Activated T-cell treated with anti-CD3 and anti-CD28 coated beads, Interleukin-2, amount 50 U/mL, for 48 hours (primary cell): ENCODE data around the gene TSHZ1.
A peak's percentile ranks its signal among the peaks of the same experiment; 100 is the strongest.

Experiments
- DNase-seq, 2 experiments: peaks; one replicate each; pipeline ENCODE4 v3.0.0-alpha.2; 2020

Gene TSHZ1, protein sequence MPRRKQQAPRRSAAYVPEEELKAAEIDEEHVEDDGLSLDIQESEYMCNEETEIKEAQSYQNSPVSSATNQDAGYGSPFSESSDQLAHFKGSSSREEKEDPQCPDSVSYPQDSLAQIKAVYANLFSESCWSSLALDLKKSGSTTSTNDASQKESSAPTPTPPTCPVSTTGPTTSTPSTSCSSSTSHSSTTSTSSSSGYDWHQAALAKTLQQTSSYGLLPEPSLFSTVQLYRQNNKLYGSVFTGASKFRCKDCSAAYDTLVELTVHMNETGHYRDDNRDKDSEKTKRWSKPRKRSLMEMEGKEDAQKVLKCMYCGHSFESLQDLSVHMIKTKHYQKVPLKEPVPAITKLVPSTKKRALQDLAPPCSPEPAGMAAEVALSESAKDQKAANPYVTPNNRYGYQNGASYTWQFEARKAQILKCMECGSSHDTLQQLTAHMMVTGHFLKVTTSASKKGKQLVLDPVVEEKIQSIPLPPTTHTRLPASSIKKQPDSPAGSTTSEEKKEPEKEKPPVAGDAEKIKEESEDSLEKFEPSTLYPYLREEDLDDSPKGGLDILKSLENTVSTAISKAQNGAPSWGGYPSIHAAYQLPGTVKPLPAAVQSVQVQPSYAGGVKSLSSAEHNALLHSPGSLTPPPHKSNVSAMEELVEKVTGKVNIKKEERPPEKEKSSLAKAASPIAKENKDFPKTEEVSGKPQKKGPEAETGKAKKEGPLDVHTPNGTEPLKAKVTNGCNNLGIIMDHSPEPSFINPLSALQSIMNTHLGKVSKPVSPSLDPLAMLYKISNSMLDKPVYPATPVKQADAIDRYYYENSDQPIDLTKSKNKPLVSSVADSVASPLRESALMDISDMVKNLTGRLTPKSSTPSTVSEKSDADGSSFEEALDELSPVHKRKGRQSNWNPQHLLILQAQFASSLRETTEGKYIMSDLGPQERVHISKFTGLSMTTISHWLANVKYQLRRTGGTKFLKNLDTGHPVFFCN (N-terminal part only)

DNA sequence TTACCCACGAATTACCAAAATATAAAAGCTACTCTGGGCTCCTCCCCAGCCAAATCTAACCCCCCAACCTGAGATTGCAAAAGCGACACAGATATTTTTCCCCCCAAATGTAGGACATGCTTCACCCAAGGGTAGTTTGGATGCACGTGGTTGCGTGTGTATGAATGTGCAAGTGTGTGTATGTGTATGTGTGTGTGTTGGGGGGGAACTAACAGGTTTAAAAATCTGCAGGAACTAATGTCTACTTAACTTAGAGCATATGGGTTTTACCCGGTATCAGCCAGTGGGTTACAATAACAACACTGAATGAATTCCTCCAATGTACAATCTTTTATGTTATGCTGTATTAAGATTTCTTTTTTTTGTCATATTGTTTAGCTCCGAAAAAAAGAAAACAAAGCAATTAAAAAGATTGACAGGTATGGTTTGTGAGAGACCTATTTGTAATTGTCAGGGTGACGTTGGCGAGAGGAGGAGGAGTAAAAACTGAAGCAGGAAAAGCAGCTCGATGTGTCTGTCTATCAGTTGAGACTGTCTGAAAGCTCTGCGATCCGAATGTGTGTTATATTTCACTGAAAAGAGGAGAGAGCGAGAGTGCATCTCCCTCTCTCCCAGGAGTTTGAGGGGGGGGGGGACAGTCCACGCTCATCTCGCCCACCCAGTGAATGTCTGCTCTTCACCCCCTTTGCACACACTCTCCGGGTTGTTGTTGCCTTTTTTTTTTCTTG, at the start of gene TSHZ1:
TSHZ1 (plus strand) TSS at position 524 of the 728 bp plus-strand sequence. CDS start 1,080 bp downstream, outside the sequence.
- DNase-seq, result peak; percentile 47 to 49

DNA sequence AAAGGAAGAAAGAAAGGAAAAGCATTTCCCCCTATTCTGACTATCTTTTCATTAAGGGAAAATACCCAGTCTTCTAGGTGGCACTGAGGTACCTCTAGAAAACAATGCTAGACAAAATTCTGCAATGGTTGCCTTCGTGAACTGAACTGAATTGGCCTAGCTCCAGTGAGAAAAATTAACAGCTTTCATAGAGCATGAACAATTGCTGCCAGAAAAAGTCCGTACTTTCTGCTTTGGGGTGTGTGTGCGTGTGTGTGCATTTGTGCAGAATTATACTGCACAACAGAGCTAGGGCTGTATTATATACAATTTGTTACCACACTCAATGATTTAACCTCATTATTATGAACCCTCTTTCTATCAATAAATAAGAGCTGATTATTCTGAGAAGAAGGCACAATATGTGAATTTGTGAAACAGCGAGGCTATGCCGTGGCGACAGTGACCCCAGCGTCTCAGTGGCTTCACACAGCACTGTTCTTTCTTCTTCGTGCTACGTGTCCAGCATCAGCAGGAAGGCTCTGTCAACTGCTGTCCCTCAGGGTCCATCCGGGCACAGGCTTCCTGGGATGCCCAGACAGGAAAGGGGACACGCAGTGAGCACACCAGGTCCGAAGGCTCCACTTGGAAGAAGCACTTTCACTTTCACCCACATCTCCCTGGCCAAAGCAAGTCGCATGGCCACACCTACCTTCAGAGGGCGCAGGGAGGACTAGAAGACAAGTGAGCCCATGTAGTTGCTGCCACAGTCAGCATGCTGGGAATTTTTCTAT, 49.2 kb upstream of the TSHZ1 start:
- peak in 1 of 2 experiments; percentile 23 for DNase-seq

DNA sequence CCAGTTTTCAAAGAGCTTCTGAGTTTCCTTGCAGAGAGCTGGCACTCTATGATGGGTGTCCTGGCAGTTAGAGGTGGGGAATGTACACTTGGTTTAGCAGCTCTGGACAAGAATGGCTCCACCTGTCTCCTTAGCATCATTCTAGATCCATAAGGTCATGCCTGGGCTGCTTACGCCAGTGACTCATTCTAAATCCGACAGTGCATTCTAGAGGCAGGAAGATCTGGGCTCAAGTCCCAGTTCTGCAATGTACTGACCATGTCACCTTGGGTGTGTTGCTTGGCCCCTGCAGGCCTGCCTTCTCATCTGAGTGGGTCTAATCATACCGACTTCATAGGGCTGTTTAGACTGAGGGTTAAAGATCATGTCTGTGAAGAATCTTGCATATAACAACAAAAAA, 48.1 kb upstream of the TSHZ1 start:
- DNase-seq, result no peak

DNA sequence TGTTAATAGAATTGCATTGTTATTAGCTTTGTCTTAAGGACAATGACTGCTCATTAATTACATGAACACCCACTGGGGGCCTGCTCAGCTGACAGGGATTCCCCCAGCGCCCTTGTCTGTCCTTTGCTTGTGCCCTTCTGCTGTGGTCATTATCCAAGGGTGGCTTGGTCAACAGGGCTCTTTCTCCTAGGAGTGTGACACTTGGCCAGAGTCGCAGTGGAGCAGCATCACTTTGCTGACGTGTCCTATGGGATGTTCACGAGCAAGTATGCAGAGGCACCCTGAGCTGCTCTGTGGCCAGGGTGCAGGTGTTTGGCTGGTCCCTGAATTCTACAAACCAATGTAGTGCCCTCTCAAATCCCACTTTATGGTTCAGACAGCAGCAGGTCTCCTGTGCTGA, 47.6 kb upstream of the TSHZ1 start:
- DNase-seq, result no peak

DNA sequence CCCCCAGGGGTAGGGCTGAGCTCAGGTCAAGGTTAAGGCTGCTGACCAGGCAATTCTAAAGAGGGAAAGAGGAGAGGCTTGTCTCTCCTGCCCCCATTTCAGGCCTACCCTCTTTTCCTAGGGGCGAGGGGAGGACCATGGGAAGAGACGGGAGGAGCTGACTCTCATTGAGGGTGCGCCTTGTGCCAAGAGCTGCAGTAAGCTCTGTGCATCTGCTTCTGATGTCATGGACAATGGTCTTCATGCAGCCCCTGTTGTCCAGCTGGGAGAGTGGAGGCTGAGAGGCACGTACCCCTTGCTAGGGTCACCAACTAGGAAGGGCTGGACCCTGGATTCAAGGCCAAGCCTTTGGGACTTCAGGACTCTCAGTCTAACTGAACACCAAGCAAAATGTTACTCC, 46.9 kb upstream of the TSHZ1 start:
- DNase-seq, result no peak

DNA sequence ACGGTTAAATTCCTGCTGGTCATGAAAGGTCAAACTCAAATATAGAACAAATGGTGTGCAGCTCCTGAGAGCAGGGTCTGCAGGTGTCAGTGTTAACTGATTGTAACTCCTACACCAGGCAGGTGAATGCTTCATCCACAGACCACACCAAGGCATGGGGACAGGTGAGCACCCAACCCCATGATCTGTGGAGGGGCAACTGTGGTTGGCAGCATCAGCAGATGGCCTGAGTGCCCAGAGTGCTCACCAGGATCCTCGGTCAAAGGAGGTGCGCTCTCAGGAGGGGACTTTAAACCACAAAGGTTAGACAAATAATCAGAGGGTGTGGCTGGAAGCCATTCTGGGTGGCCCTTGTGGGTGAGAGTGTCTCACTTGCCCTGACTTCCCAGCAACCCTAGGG, 46.1 kb upstream of the TSHZ1 start:
- no peak for DNase-seq

DNA sequence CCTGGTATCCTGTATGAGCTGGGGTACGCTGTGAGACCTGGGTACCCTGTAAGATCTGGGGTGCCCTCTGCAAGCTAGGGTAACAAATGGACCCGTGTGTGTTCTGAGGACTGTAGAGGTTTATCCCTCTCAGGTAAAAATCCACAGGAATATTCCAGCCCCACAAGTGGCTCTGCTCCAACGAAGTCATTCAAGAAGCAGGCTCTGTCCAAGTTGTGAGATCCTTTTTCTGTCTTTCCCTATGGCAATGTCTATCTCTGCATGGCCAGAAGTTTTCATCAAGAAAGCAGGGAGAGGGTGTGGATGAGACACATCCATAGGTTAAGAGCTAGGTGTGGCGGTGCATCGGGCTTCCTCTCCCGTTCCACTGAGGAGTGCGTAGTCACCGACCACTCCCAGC, 44.7 kb upstream of the TSHZ1 start:
- DNase-seq, result no peak

DNA sequence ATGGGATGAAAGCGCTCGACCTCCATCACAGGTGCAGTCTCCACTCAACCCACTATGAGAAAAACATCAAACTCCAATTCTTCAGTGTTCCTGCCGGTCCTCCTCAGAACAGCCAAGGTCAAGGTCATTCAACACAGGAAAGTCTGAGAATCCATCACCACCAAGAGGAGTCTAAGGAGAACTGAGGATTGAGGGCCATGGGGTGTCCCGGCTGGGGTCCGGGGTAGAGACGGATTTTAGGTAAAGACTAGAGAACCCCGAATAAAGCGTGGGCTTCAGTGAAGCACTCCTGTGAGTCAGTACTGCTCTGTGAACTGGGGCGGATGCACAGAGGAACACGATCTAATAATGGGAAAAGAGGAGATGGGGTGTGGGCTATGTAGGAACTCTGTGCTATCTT, 43.5 kb upstream of the TSHZ1 start:
- DNase-seq, result no peak

DNA sequence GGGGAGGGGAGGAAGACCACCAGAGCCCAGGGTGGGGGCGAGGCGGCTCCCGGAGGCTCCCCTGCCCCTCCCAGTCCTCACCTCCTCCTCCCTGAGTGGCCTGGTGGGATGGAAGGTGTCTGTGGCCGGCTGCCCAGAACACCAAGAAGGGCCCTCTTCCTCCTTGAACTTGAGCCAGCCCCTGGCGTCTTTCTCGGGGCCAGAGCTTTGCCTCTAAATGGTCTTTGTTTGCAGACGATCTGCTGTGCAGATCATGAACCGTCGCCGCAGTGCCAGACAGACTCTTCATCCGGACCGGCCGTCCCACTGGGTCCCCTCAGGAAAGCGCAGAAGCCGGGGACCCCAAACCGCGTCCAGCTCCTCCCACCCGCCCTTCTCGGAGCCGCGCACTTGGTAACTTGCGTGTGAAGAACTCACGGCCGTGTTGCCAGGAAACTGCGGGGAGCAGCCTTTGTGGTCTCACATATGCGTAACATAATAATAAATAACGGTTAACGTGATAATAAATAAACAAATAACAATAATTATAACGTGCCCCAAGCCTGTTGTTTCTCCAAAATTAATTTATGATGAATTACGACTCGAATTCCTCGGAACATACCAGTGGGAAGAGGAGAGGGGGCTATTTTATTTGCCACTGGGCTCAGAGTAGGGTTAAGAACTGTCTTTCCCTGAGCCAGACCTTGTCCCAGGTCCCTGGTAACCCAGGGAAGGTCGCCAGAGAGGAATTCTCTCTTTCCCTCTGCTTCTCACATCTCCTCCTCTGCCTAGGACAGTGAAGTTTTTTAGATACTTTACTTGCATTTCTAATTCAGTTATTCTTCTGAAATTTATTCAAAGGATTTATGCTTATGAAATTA, 42.6 kb upstream of the TSHZ1 start:
- no peak for DNase-seq

DNA sequence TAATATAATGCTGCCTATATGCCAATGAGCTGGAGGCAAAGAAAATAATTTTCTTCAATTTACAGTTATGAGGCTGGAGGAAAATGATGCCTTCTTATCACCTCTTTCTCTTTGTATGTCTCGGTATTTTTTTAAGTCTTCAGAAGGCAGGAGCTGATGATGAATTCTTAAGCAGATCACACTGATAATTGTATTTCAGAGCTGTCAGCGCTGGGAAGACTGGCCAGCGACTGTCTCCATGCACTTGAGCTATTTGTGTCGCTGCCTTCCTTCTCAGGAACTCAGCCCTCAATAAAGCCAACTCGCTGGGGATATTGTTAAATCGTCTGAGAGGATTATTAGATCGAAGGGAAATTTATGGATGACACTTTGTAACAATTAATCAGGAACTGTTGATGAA, 42.0 kb upstream of the TSHZ1 start:
- DNase-seq, result no peak

DNA sequence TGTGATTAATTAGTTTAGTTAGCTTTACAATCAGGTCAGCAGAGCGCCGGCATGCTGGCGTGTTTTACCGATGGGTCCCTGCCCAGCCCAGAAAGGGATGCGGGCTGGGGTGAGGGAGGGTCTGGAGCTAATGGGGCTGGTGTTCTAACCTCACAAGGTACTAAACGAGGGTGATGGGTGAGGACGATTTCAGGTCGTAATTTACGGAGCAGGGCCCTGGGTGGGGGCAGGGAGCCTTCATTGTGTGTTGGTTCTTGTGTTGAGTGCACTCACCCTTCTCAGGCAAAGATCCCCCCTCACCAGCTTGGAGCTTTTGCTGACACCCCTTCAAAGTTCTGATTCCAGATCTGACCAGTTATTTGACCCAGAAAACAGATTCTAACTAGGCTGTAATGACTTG, 41.2 kb upstream of the TSHZ1 start:
- DNase-seq, result no peak

DNA sequence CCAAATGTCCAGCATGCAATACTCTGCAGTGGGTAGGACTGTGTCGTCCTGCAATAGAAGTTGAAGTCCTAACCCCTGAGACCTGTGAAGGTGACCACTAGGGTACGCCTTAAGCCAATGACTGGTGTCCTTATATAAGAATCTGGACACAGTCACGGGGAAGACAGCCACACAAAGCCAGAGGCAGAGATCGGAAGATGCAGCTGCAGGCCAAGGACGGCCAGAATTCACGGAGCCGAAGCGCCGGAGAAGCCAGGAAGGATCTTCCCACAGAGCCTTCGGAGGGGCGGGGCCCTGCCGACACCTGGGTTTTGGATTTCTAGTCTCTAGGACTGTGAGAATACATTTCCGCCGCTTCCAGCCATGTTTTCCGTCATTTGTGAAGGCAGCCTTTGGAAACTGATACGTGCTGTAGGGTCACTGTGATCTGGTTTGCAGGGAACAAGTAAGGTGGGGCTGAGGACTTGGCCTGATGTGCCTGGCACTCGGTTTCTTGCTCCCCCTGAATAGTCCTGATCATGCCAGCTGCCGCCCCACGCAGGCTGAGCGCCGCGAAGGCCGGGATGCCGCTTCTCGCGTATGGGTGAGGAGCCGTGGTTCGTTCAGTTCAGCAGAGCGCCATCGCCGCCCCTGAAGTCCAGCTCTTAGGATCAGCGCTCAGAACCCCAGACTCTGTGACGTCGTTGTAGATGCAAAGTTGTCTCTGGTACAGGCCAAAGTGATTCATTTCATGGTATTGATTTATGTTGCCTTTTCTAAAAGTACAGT, 40.4 kb upstream of the TSHZ1 start:
- no peak for DNase-seq

DNA sequence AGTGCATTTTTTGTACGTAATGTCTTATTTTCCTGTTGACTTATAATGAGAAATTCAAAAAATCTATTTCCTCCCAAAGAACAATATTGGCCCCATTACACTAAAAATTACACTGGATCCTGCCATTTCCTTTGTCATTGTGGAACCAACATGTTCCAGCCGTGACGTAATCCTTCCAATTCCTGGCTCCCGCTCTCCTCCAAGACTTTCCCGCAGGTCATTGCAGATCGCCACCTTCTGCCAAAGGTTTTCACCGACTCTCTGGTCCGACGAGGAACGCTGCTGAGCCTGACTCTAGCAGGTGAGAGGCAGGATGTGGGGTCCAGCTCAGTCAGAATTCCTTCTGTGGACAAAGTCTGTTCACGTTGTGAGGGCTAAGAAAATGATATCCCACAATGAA, 39.7 kb upstream of the TSHZ1 start:
- no peak for DNase-seq

DNA sequence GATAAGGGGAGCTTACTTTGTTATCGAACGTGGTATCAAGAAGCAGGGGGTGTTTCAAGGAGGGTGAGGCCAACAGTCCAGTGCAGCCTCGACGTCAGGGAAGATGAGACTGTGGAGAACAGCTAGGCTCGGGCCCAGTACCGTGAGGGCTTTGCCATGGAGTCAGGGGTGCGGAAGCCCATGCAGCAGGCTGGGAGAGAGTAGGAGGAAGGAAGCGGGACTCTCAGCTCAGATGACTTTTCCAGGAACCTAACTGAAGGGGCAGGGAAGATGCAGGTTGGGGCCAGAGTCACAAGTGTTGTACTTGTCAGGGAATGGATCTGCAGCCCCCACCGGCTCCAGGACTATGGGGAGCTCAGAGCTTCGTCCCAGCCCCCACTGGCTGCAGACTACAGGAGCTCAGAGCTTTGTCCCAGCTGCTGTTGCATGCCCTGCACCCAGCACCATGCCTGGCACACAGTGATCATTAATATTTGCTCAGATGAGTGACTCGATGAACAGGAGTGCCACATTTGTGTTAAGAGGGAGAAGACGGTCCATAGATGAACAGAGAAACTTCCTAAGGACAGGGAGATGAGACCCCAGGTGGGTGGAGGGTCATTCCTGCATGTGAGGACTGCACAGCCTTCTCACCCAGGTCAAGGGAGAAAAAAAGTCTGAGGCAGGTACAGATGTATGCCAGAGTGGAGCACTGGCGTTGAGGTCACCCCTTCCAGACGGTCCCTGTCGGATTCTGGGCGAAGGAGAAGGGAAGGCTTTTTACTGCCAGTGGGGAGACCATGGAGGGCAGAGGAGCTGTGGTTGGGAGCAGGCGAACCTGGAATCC, 38.1 kb upstream of the TSHZ1 start:
- DNase-seq, result no peak

DNA sequence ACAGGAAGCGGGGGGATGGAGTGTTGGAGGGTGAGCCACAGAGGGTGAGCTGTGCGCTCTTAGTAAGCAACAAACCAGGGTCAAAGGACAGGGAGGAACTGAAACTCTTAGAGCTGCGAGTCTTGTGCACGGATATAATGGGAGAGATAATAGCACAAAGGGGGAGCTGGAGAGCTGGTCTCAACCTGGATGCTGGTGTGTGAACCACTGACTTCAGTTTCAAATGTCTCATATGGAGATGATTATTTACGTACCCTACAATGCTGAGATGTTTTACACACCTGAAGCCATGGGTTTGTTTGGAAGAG, 37.5 kb upstream of the TSHZ1 start:
- no peak for DNase-seq

DNA sequence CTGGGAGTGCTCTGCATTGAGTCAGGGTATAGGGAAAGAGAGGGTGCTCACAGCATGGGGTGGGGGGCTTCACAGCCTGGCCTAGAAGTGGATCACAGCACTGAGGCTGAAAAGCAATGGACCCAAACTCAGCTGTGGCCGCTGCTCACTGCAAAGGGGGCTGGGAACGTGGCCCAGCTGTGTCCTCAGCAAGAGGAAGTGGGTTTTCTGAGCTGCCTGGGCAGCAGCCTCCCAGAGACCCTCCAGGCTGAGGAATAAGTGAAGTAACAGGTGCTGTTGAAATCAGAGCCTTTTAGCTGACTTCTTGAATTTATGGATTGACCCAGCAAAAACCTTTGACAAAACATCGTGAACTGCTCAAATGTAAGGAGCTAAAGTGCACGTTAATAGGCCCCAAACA, 36.9 kb upstream of the TSHZ1 start:
- DNase-seq, result no peak

DNA sequence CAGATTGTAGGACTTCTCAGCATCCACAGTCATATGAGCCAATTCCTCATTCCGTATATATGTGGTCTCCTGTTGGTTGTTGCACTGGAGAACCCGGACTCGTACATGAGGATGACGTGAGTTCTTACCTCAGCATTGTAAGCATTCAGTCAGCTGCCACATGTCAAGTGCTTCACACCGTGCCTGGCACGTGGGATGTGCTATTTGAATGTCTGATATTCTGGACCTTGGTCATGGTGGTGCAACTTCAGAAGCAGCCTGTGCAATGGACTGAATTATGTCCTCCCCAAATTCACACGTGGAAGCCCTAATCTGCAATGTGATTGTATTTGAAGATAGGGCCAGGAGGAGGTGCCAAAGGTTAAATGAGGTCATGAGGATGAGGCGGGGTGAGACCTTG, 33.7 kb upstream of the TSHZ1 start:
- no peak for DNase-seq

DNA sequence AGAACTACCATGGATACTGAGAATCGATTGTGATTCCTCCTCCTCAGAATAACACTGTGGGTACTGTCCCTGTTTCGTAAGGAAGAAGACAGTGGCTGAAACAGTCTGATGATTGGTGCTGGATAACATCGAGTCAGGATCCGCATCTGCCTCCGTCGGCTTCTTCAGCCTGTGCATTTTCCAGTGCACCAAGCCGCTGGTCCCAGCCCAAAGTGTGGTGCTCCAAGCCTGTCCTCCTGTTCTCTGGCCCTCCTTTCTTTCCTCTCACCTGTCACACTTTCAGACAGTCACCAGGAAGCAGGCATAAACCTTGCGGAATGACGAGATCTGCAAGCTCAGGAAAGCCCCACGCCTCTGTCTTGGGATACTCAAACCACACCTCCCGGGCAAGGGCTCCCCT, 32.2 kb upstream of the TSHZ1 start:
- DNase-seq, result no peak

DNA sequence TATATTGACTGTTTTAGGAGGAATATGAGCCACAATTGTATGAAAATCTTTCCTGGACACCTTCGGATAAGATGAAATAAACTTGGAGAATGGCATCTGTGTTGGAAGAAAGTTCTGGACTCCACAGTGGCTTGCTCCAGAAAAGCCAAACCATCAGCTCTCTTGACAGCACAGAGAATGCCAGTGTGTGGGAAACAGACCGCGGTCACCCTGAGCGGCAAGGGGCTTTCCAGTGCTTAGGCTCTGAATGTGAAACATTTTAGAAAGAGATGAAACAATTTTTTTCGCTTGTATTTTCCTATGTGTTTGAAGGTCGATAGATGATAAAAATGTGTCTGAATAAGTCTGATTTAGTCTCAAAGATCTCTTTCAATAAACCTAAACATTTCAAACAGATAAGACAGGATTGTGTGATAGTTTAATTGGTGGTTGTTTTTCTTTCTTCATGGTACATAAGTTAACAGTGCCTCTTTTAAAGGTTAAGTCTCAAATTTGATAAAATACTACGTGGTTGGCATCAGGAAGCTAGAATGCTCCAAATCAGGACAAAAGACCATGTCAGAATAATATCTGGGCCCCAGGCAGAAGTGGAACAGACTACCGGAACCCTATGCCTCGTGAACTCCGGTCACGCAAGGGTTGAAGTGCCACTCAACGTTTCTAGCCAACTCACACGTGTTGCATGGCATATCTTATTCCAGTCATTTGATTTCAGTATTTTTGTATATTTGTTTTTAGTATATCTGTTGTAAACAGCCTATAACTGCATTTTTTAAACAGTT, 30.6 kb upstream of the TSHZ1 start:
- DNase-seq, result no peak
